GM21381 (cell line): ENCODE data around the gene C1QTNF9.
"Not testable (repeated sequence)": the region's sequence is repeated elsewhere in the genome, so short reads cannot be mapped to it uniquely, and the experiment has no call there.

ENCODE experiments used
- ATAC-seq: cut with Tn5 transposase; IDR thresholded peaks from one replicate; pipeline ENCODE4 v1.9.1; 2021; ENCODE audit warnings: mild to moderate bottlenecking, moderate library complexity; ENCODE audit not compliant: unreplicated experiment

The C1QTNF9 gene

GRCh38 chr13:24309300-24309699 is at the start of gene C1QTNF9:
TSS of gene C1QTNF9 (plus strand) at chr13:24309580. CDS start at chr13:24316004, 6,424 bp downstream.
- not testable (repeated sequence) for ATAC-seq

- no peak for ATAC-seq
These were observed 47.8 kb upstream of the C1QTNF9 start for GRCh38 chr13:24261566-24261965.

- ATAC-seq = no peak
These were observed 45.7 kb upstream of the C1QTNF9 start for GRCh38 chr13:24263632-24264031.

GRCh38 chr13:24264976-24265375 is 44.4 kb upstream of the C1QTNF9 start:
- ATAC-seq = no peak

GRCh38 chr13:24265453-24265852 is 43.9 kb upstream of the C1QTNF9 start:
- ATAC-seq = no peak

- no peak for ATAC-seq
These were observed 42.1 kb upstream of the C1QTNF9 start for GRCh38 chr13:24267274-24267673.

GRCh38 chr13:24267801-24268200 is 41.6 kb upstream of the C1QTNF9 start:
- ATAC-seq = no peak

GRCh38 chr13:24269821-24270220 is 39.6 kb upstream of the C1QTNF9 start:
- no peak for ATAC-seq

GRCh38 chr13:24270639-24271141 is 38.7 kb upstream of the C1QTNF9 start:
- peak; percentile 43 for ATAC-seq

- ATAC-seq = no peak
These were observed 38.2 kb upstream of the C1QTNF9 start for GRCh38 chr13:24271231-24271600.

- ATAC-seq = peak; percentile 39
These were observed 37.6 kb upstream of the C1QTNF9 start for GRCh38 chr13:24271601-24272451.

GRCh38 chr13:24272452-24273161 is 36.8 kb upstream of the C1QTNF9 start:
- ATAC-seq = no peak

- no peak for ATAC-seq
These were observed 35.5 kb upstream of the C1QTNF9 start for GRCh38 chr13:24273926-24274325.

GRCh38 chr13:24274452-24275021 is 34.8 kb upstream of the C1QTNF9 start:
- ATAC-seq = peak; percentile 53

GRCh38 chr13:24275041-24275440 is 34.3 kb upstream of the C1QTNF9 start:
- ATAC-seq = no peak

GRCh38 chr13:24276306-24276705 is 33.1 kb upstream of the C1QTNF9 start:
- no peak for ATAC-seq

- ATAC-seq = no peak
These were observed 32.5 kb upstream of the C1QTNF9 start for GRCh38 chr13:24276861-24277260.

- no peak for ATAC-seq
These were observed 31.6 kb upstream of the C1QTNF9 start for GRCh38 chr13:24277761-24278160.

GRCh38 chr13:24279327-24280110 is 29.9 kb upstream of the C1QTNF9 start:
- ATAC-seq = no peak

GRCh38 chr13:24280720-24281119 is 28.7 kb upstream of the C1QTNF9 start:
- ATAC-seq = no peak
